ENCODE results near the gene NAT14. TPM values are rescaled to one million over a fixed set of nuclear protein-coding genes. Genes with fewer than 3 reads are reported as not detected.

The NAT14 gene
- total RNA-seq, 2 experiments from 2014 or later = 28.3 to 29.1 TPM

DNA sequence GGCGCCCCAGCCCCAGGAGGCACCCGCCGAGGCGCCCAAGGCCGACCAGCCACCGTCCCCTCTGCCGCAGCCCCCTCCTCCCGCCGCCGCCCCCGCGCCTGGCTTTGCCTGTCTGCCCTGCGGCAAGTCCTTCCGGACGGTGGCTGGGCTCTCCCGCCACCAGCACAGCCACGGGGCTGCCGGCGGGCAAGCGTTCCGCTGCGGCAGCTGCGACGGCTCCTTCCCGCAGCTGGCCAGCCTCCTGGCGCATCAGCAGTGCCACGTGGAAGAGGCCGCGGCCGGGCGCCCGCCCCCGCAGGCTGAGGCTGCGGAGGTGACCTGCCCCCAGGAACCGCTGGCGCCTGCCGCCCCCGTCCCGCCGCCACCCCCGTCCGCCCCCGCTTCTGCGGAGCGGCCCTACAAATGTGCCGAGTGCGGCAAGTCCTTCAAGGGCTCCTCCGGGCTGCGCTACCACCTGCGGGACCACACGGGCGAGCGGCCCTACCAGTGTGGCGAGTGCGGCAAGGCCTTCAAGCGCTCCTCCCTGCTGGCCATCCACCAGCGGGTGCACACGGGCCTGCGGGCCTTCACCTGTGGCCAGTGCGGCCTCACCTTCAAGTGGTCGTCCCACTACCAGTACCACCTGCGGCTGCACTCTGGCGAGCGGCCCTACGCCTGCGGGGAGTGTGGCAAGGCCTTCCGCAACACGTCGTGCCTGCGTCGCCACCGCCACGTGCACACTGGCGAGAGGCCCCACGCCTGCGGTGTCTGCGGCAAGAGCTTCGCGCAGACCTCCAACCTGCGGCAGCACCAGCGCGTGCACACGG is 2.6 kb upstream of the NAT14 start:
- TF ChIP-seq EZH2phosphoT487 (IDR thresholded peaks at IDR 0.05; ENCODE audit: borderline replicate concordance, low read depth, low read length) = no peak
- TF ChIP-seq, protein P1, sequence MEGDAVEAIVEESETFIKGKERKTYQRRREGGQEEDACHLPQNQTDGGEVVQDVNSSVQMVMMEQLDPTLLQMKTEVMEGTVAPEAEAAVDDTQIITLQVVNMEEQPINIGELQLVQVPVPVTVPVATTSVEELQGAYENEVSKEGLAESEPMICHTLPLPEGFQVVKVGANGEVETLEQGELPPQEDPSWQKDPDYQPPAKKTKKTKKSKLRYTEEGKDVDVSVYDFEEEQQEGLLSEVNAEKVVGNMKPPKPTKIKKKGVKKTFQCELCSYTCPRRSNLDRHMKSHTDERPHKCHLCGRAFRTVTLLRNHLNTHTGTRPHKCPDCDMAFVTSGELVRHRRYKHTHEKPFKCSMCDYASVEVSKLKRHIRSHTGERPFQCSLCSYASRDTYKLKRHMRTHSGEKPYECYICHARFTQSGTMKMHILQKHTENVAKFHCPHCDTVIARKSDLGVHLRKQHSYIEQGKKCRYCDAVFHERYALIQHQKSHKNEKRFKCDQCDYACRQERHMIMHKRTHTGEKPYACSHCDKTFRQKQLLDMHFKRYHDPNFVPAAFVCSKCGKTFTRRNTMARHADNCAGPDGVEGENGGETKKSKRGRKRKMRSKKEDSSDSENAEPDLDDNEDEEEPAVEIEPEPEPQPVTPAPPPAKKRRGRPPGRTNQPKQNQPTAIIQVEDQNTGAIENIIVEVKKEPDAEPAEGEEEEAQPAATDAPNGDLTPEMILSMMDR (conservative IDR thresholded peaks at IDR 0.05; ENCODE audit: low read length) = no peak
- no TSS peak for BruUV-seq (replicated peaks)
- Histone ChIP-seq H3K79me2 (ENCODE audit: insufficient read depth, low read depth, low read length) (peaks cover 13% of the 10 kb centered on the region; the same call in 1 of the 2 replicates), H3K4me2 (ENCODE audit: low read length) (no peak overlapping the region), H3K4me1 (ENCODE audit: insufficient read depth, low read length, poor library complexity, severe bottlenecking) (peaks cover 42% of the 10 kb centered on the region), H3K9me2 (ENCODE audit: insufficient read depth, low read length) (no peaks in the 10 kb centered on the region), H4K20me1 (ENCODE audit: insufficient read depth, low read length) (no peaks in the 10 kb centered on the region), H2AFZ (ENCODE audit: low read length) (no peak overlapping the region), H3K36me3 (ENCODE audit: insufficient read depth, low read length) (no peaks in the 10 kb centered on the region; the same call in 1 of the 2 replicates), H3K27ac (ENCODE audit: low read depth, low read length, poor library complexity, severe bottlenecking) (no peak overlapping the region), H3K4me3 (ENCODE audit: low read depth, low read length, poor library complexity, severe bottlenecking) (no peak overlapping the region), H3K9me3 (ENCODE audit: low read length) (no peaks in the 10 kb centered on the region)
- ChIA-PET CTCF (ENCODE audit: unreplicated experiment) (no interaction called here), POLR2A (interaction anchor here (0.6 kb wide), 1 partner anchor 14 kb away, joined by 5 read pairs; no protein-coding TSS in a partner anchor)
- intact Hi-C loops (cut with micrococcal nuclease; ENCODE audit: unreplicated experiment) = no loop called here
- DNase-seq (ENCODE audit: low spot score) = no peak

DNA sequence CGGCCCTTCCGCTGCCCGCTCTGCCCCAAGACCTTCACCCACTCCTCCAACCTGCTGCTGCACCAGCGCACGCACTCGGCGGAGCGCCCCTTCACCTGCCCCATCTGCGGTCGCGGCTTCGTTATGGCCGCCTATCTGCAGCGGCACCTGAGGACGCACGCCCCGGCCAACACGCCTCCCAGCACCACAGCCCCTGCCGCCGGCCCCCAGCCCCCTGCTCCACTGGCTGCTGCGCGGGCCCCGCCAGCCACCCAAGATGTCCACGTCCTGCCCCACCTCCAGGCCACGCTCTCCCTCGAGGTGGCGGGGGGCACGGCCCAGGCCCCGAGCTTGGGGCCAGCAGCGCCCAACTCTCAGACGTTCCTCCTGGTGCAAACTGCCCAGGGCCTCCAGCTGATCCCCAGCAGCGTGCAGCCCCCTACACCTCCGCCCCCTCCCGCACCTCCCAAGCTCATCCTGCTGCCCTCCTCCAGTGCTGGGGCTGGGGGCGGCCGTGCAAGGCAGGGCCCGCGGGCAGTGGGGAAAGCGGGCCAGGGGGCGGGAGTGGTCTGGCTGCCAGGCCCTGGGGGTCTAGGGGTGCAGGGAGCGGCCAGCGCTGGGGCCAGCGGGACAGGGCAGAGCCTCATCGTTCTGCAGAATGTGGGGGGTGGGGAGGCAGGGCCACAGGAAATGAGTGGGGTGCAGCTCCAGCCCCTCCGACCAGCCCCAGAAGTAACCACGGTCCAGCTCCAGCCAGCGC is 1.9 kb upstream of the NAT14 start:
- BruUV-seq (replicated peaks) = no TSS peak
- Histone ChIP-seq H3K9me3 (ENCODE audit: low read length) (no peaks in the 10 kb centered on the region), H3K79me2 (ENCODE audit: insufficient read depth, low read depth, low read length) (peaks cover 7% of the 10 kb centered on the region; the same call in 1 of the 2 replicates), H3K27ac (ENCODE audit: low read depth, low read length, poor library complexity, severe bottlenecking) (no peak overlapping the region), H3K9me2 (ENCODE audit: insufficient read depth, low read length) (no peaks in the 10 kb centered on the region), H2AFZ (ENCODE audit: low read length) (no peak overlapping the region), H3K4me1 (ENCODE audit: insufficient read depth, low read length, poor library complexity, severe bottlenecking) (peaks cover 42% of the 10 kb centered on the region), H3K4me2 (ENCODE audit: low read length) (no peak overlapping the region), H3K36me3 (ENCODE audit: insufficient read depth, low read length) (no peaks in the 10 kb centered on the region; the same call in 1 of the 2 replicates), H3K4me3 (ENCODE audit: low read depth, low read length, poor library complexity, severe bottlenecking) (no peak overlapping the region), H4K20me1 (ENCODE audit: insufficient read depth, low read length) (no peaks in the 10 kb centered on the region)
- ChIA-PET CTCF (ENCODE audit: unreplicated experiment) (no interaction called here), POLR2A (no interaction called here)
- DNase-seq (ENCODE audit: low spot score) = no peak
- intact Hi-C loops (cut with micrococcal nuclease; ENCODE audit: unreplicated experiment) = no loop called here
- TF ChIP-seq EZH2phosphoT487 (IDR thresholded peaks at IDR 0.05; ENCODE audit: borderline replicate concordance, low read depth, low read length) = no peak
- TF ChIP-seq, protein P1 (conservative IDR thresholded peaks at IDR 0.05; ENCODE audit: low read length) = no peak

Data from OCI-LY7 (cell line).